SK-N-SH (cell line): ENCODE results near the gene CCDC167.
A peak's percentile ranks its signal among the peaks of the same experiment; 100 is the strongest.

Experiments used
- CTCF ChIP-seq: fragments of 200-600 bp; sonication (generic); IDR thresholded peaks from 2 replicates; pipeline ENCODE4 v1.6.1; 2017; ENCODE audit warnings: antibody characterized with exemption, mild to moderate bottlenecking, moderate library complexity
- POLR2AphosphoS5 ChIP-seq: IDR thresholded peaks from 2 replicates; pipeline ENCODE4 v1.6.1; 2012; ENCODE audit warnings: low read depth, low read length
- TCF12 ChIP-seq: IDR thresholded peaks from 2 replicates; pipeline ENCODE4 v1.4.0; 2012
- TF ChIP-seq, protein P1 (sequence below): IDR thresholded peaks from 2 replicates; pipeline ENCODE4 v1.6.1; 2012; ENCODE audit warnings: mild to moderate bottlenecking, low read depth, low read length, moderate library complexity

DNA sequence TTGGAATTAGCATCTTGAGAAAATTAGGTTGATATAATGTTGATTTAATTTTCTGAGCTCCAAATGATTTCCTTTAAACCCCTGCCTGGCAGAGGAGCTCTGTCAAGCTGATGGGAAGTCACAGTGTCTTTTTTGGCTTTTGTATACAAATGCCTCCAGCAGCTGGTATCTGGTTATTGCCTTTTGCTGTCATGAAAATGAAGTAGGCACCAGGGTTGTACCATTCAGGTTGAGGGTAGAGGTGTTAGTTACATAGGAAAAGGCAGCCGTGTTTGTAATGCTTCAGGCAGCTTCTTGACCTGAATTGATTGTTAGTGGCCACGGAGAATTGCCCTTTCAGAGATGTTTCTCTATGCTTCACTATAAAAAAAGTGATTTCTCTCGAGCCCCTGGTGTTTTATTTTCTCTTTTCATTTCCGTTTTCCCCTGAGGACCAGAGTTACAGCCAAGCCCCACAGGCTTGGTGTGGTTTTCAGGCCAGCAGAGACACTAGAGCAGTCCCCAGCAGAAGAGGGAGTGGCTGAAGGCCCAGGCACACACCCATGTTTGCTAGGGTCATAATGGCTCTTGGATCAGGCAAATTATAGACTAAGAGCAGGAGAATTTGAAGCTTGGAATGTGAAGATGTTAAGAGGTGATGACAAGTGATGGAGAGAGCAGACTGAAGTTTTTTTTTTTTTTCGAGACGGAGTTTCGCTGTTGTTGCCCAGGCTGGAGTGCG is 45.1 kb downstream of the CCDC167 start:
- TF ChIP-seq TCF12 (peak; percentile 68), CTCF (no peak), POLR2AphosphoS5 (no peak)
- TF ChIP-seq, protein P1, sequence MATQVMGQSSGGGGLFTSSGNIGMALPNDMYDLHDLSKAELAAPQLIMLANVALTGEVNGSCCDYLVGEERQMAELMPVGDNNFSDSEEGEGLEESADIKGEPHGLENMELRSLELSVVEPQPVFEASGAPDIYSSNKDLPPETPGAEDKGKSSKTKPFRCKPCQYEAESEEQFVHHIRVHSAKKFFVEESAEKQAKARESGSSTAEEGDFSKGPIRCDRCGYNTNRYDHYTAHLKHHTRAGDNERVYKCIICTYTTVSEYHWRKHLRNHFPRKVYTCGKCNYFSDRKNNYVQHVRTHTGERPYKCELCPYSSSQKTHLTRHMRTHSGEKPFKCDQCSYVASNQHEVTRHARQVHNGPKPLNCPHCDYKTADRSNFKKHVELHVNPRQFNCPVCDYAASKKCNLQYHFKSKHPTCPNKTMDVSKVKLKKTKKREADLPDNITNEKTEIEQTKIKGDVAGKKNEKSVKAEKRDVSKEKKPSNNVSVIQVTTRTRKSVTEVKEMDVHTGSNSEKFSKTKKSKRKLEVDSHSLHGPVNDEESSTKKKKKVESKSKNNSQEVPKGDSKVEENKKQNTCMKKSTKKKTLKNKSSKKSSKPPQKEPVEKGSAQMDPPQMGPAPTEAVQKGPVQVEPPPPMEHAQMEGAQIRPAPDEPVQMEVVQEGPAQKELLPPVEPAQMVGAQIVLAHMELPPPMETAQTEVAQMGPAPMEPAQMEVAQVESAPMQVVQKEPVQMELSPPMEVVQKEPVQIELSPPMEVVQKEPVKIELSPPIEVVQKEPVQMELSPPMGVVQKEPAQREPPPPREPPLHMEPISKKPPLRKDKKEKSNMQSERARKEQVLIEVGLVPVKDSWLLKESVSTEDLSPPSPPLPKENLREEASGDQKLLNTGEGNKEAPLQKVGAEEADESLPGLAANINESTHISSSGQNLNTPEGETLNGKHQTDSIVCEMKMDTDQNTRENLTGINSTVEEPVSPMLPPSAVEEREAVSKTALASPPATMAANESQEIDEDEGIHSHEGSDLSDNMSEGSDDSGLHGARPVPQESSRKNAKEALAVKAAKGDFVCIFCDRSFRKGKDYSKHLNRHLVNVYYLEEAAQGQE = no peak
